ENCODE data around the gene RTEL1.

DNA sequence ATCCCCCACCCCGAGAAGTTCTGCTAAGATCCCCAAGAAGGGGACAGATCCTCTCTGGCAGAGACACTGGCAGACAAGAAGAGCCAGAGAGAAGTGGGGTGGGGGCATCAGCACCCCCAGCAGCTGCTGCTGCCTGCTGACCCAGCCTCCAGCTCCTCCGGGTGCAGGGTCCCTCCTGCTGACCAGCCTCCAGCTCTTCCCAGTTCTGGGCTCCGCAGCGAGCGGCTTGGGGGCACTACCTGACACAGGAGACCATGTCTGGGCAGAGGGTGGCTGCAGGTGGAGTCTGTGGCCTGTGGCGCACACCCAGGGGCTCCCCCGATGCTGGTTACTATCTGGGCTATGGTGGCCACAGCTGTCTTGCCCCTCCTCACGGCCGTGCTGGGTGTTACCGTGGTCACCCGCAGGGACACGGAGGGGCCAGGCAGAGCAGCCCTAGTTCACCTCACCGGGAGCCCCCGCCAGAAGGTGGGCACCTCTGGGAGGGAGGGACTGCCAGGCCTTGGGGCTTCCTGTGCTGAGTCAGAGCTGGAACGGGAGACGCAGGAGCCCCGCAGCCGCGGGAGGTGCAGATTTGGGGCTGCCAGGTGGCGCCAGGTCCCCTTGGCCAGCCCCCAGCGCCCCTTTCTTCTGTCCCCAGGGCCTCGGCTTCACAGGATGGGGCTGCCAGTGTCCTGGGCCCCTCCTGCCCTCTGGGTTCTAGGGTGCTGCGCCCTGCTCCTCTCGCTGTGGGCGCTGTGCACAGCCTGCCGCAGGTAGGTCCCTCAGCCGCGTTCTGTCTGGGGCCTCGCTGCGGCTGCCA, 79.0 kb downstream of the RTEL1 start:
- TF ChIP-seq EZH2 (IDR thresholded peaks at IDR 0.05; ENCODE audit: low read length, missing control alignments): no peak
- TF ChIP-seq, protein P1, sequence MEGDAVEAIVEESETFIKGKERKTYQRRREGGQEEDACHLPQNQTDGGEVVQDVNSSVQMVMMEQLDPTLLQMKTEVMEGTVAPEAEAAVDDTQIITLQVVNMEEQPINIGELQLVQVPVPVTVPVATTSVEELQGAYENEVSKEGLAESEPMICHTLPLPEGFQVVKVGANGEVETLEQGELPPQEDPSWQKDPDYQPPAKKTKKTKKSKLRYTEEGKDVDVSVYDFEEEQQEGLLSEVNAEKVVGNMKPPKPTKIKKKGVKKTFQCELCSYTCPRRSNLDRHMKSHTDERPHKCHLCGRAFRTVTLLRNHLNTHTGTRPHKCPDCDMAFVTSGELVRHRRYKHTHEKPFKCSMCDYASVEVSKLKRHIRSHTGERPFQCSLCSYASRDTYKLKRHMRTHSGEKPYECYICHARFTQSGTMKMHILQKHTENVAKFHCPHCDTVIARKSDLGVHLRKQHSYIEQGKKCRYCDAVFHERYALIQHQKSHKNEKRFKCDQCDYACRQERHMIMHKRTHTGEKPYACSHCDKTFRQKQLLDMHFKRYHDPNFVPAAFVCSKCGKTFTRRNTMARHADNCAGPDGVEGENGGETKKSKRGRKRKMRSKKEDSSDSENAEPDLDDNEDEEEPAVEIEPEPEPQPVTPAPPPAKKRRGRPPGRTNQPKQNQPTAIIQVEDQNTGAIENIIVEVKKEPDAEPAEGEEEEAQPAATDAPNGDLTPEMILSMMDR (conservative IDR thresholded peaks at IDR 0.05 in 1 of 2, IDR thresholded peaks at IDR 0.05 in 1 of 2; ENCODE audit: low read depth in 1 of 2, low read length in 2 of 2): no peak

Data from fibroblast of lung (primary cell).